Loucy (cell line): Measurements from ENCODE around the gene TIMM10B.
A peak's percentile ranks its signal among the peaks of the same experiment; 100 is the strongest.

Experiments used
- H2AFZ ChIP-seq: fragments of 200-600 bp; sonication (generic); 2 replicates; pipeline ENCODE4 v1.6.0; 2016; ENCODE audit warnings: antibody characterized with exemption, mild to moderate bottlenecking, low read length, moderate library complexity
- H3F3A ChIP-seq: fragments of 200-600 bp; 2 replicates; pipeline ENCODE4 v1.6.0; 2016; ENCODE audit warnings: antibody characterized with exemption, low read depth, mild to moderate bottlenecking
- H3K27me3 ChIP-seq: fragments of 200-600 bp; sonication (generic); 2 replicates; pipeline ENCODE4 v1.6.1; 2014; ENCODE audit warnings: low read length, mild to moderate bottlenecking; ENCODE audit not compliant: insufficient read depth, poor library complexity, severe bottlenecking
- H3K36me3 ChIP-seq: fragments of 200-600 bp; sonication (generic); 2 replicates; pipeline ENCODE4 v1.6.1; 2016; ENCODE audit warnings: low read length; ENCODE audit not compliant: insufficient read depth
- H3K4me1 ChIP-seq: fragments of 200-600 bp; sonication (generic); 2 replicates; pipeline ENCODE4 v1.5.1; 2014; ENCODE audit warnings: low read length, mild to moderate bottlenecking; ENCODE audit not compliant: insufficient read depth, poor library complexity, severe bottlenecking
- H3K4me2 ChIP-seq: fragments of 200-600 bp; sonication (generic); 2 replicates; pipeline ENCODE4 v1.6.0; 2014; ENCODE audit warnings: antibody characterized with exemption, low read length, low read depth, mild to moderate bottlenecking; ENCODE audit not compliant: poor library complexity, severe bottlenecking
- H3K4me3 ChIP-seq: fragments of 200-600 bp; sonication (generic); 2 replicates; pipeline ENCODE4 v1.5.1; 2014; ENCODE audit warnings: low read length, mild to moderate bottlenecking, mixed read lengths; ENCODE audit not compliant: poor library complexity, severe bottlenecking
- H3K79me2 ChIP-seq: fragments of 200-600 bp; sonication (generic); 2 replicates; pipeline ENCODE4 v1.6.1; 2014; ENCODE audit warnings: low read length; ENCODE audit not compliant: insufficient read depth
- H3K9ac ChIP-seq: fragments of 200-600 bp; sonication (generic); 2 replicates; pipeline ENCODE4 v1.6.0; 2014; ENCODE audit warnings: mild to moderate bottlenecking, low read depth, low read length, moderate library complexity; ENCODE audit not compliant: poor library complexity, severe bottlenecking
- H3K9me2 ChIP-seq: fragments of 200-600 bp; sonication (generic); replicated peaks from 2 replicates; pipeline ENCODE4 v1.6.1; 2016; ENCODE audit warnings: low read depth, low read length, mixed read lengths
- H3K9me3 ChIP-seq: fragments of 200-600 bp; sonication (generic); 2 replicates; pipeline ENCODE4 v1.6.1; 2014; ENCODE audit warnings: mild to moderate bottlenecking, antibody characterized with exemption, low read length, low read depth; ENCODE audit not compliant: insufficient read depth
- H4K20me1 ChIP-seq: fragments of 200-600 bp; sonication (generic); 2 replicates; pipeline ENCODE4 v1.6.0; 2014; ENCODE audit warnings: antibody characterized with exemption, low read length, mild to moderate bottlenecking; ENCODE audit not compliant: insufficient read depth, poor library complexity, severe bottlenecking
- EZH2phosphoT487 ChIP-seq: fragments of 200-600 bp; IDR thresholded peaks from 2 replicates; pipeline ENCODE4 v1.6.1; 2018; ENCODE audit warnings: antibody characterized with exemption, mild to moderate bottlenecking, moderate library complexity, borderline replicate concordance
- TF ChIP-seq, protein P1 (sequence below): fragments of 200-600 bp; sonication (generic); conservative IDR thresholded peaks from 2 replicates; pipeline ENCODE4 v1.5.1; 2014; ENCODE audit warnings: mild to moderate bottlenecking, antibody characterized with exemption, low read length

The TIMM10B gene

DNA sequence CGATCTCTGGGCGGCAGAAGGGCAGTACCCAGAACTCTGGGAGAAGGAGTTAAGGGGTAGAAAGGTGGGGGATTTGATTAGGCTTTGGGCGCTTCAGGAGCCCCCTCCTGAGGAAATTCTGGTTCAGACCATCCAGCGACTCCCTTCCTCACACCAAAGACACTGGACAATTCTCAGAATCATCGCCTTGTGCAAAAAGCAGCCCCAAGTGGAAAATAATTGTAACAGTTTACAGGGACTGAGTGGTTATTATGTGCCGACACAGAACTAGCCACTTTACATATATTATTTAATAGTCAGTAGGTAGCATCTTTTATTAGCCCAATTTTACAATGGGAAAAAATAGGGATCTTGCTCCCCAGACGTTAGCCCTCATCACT lies 6.9 kb upstream of the TIMM10B start:
- peaks cover 11% of the 10 kb centered on the region; the same call in 1 of the 2 replicates for H3K79me2 ChIP-seq
- no peaks in the 10 kb centered on the region for H3K9me2 ChIP-seq
- H3F3A ChIP-seq: peaks cover 15% of the 10 kb centered on the region; the same call in 1 of the 2 replicates
- peaks cover 35% of the 10 kb centered on the region for H3K4me1 ChIP-seq
- no peak overlapping the region for H2AFZ ChIP-seq
- H3K36me3 ChIP-seq: no peaks in the 10 kb centered on the region; the same call in 1 of the 2 replicates
- H4K20me1 ChIP-seq: peaks cover 1% of the 10 kb centered on the region
- H3K9ac ChIP-seq: no peak overlapping the region
- H3K4me3 ChIP-seq: no peak overlapping the region
- no peaks in the 10 kb centered on the region for H3K9me3 ChIP-seq
- no peak for TF ChIP-seq EZH2phosphoT487
- TF ChIP-seq, protein P1, sequence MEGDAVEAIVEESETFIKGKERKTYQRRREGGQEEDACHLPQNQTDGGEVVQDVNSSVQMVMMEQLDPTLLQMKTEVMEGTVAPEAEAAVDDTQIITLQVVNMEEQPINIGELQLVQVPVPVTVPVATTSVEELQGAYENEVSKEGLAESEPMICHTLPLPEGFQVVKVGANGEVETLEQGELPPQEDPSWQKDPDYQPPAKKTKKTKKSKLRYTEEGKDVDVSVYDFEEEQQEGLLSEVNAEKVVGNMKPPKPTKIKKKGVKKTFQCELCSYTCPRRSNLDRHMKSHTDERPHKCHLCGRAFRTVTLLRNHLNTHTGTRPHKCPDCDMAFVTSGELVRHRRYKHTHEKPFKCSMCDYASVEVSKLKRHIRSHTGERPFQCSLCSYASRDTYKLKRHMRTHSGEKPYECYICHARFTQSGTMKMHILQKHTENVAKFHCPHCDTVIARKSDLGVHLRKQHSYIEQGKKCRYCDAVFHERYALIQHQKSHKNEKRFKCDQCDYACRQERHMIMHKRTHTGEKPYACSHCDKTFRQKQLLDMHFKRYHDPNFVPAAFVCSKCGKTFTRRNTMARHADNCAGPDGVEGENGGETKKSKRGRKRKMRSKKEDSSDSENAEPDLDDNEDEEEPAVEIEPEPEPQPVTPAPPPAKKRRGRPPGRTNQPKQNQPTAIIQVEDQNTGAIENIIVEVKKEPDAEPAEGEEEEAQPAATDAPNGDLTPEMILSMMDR: no peak
- no peaks in the 10 kb centered on the region for H3K27me3 ChIP-seq
- no peak overlapping the region for H3K4me2 ChIP-seq

DNA sequence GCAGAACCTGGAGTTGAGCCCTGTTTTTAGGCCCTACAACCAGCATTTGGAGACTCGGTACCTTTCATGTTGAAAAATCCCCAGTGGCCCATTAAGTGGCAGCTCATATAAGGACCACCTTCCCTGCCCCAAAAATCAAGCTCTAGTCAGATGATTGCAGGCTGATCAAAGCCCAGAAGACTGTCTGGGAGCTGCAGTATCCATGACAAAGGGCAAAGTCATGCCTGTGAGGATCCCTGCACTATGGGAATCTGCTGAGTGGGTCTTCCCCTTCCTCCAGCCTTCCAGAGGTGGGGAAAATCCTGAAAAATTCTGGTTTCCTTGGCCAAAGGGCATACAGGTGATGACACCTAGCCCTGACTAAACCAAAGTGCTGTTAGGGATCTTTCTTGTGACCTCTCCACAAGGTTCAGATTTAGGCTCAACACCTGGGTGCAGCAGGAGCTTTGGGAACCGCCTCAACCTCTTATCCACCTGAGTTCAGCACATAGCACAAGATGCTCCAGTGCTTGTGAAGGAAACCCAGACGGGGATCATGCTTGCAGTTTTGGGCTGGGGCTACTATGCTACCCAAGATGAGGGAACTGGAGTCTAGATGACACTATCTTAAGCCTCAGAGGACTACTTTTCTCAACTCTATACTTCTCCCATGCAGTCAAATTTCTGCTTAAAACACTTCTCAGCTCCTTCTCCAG lies 6.3 kb upstream of the TIMM10B start:
- Histone ChIP-seq H4K20me1 (peaks cover 7% of the 10 kb centered on the region), H3K36me3 (no peaks in the 10 kb centered on the region; the same call in 1 of the 2 replicates), H3K27me3 (no peaks in the 10 kb centered on the region), H3F3A (peaks cover 15% of the 10 kb centered on the region; the same call in 1 of the 2 replicates), H3K9me3 (no peaks in the 10 kb centered on the region), H3K79me2 (peaks cover 16% of the 10 kb centered on the region), H3K9ac (no peak overlapping the region), H3K4me2 (no peak overlapping the region), H3K9me2 (no peaks in the 10 kb centered on the region), H3K4me1 (peaks cover 32% of the 10 kb centered on the region), H2AFZ (no peak overlapping the region), H3K4me3 (no peak overlapping the region)
- TF ChIP-seq EZH2phosphoT487: no peak
- TF ChIP-seq, protein P1: no peak

DNA sequence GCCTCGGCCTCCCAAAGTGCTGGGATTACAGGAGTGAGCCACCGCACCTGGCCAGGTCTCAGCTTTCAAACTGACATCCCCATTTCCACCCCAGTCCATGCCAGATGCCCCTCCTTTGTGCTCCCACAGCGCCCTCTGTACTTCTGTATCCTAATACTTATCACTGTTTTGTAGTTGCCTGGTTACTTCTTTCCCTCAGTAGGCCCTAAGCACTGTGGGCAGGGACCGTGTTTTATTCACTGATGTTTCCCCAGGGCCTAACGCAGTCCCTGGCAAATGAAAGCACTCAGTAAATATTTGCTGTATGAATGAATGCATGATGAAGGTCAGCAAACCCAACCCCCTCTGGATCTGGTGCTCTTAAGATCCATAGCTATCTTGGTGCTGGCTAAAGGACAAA lies 5.4 kb upstream of the TIMM10B start:
- Histone ChIP-seq H2AFZ (no peak overlapping the region), H3K4me3 (no peak overlapping the region), H3K9me2 (no peaks in the 10 kb centered on the region), H3K4me1 (peaks cover 29% of the 10 kb centered on the region), H3K79me2 (peaks cover 26% of the 10 kb centered on the region), H3K27me3 (no peaks in the 10 kb centered on the region), H3F3A (peaks cover 15% of the 10 kb centered on the region; the same call in 1 of the 2 replicates), H4K20me1 (peaks cover 10% of the 10 kb centered on the region), H3K9ac (no peak overlapping the region), H3K36me3 (no peaks in the 10 kb centered on the region; the same call in 1 of the 2 replicates), H3K9me3 (no peaks in the 10 kb centered on the region), H3K4me2 (no peak overlapping the region)
- TF ChIP-seq, protein P1: peak; percentile 37
- TF ChIP-seq EZH2phosphoT487: no peak
